HG03280 (cell line): ENCODE results near the gene PROSER1.
"Not testable (repeated sequence)": the region's sequence is repeated elsewhere in the genome, so short reads cannot be mapped to it uniquely, and the experiment has no call there.

Experiments used
- ATAC-seq: cut with Tn5 transposase; IDR thresholded peaks from one replicate; pipeline ENCODE4 v1.9.1; 2021; ENCODE audit warnings: mild to moderate bottlenecking, moderate library complexity; ENCODE audit not compliant: unreplicated experiment

The PROSER1 gene

GRCh38 chr13:39037880-39038568, at the start of gene PROSER1, which contains the start of gene NHLRC3:
Gene PROSER1, minus strand, starts transcription at chr13:39038089. Its CDS starts 847 bp downstream, at chr13:39037242.
Gene NHLRC3, plus strand, starts transcription at chr13:39038456. Its CDS starts 184 bp downstream, at chr13:39038640.
- peak; percentile 61 for ATAC-seq

- not testable (repeated sequence) for ATAC-seq
Observed at GRCh38 chr13:39086251-39086945, 48.5 kb upstream of the PROSER1 start.

GRCh38 chr13:39073983-39074382, 36.1 kb upstream of the PROSER1 start:
- no peak for ATAC-seq

- no peak for ATAC-seq
Observed at GRCh38 chr13:39072842-39073241, 35.0 kb upstream of the PROSER1 start.

GRCh38 chr13:39062004-39062403, 24.1 kb upstream of the PROSER1 start:
- ATAC-seq, result no peak

GRCh38 chr13:39058040-39058439, 20.2 kb upstream of the PROSER1 start:
- no peak for ATAC-seq

- ATAC-seq, result no peak
Observed at GRCh38 chr13:39056018-39056417, 18.1 kb upstream of the PROSER1 start.

- ATAC-seq, result no peak
Observed at GRCh38 chr13:39054112-39054511, 16.2 kb upstream of the PROSER1 start.

GRCh38 chr13:39052944-39053343, 15.1 kb upstream of the PROSER1 start:
- ATAC-seq, result no peak

- no peak for ATAC-seq
Observed at GRCh38 chr13:39051157-39051556, 13.3 kb upstream of the PROSER1 start.

GRCh38 chr13:39049274-39049673, 11.4 kb upstream of the PROSER1 start:
- ATAC-seq, result no peak

- no peak for ATAC-seq
Observed at GRCh38 chr13:39048806-39049205, 10.9 kb upstream of the PROSER1 start.

- ATAC-seq, result no peak
Observed at GRCh38 chr13:39047560-39047959, 9.7 kb upstream of the PROSER1 start.

- peak; percentile 76 for ATAC-seq
Observed at GRCh38 chr13:39044536-39044935, 6.6 kb upstream of the PROSER1 start.

- ATAC-seq, result no peak
Observed at GRCh38 chr13:39040206-39040605, 2.3 kb upstream of the PROSER1 start.

GRCh38 chr13:39039041-39039440, 1.2 kb upstream of the PROSER1 start:
- ATAC-seq, result no peak

GRCh38 chr13:39038569-39039030, 711 bp upstream of the PROSER1 start:
- ATAC-seq, result peak; percentile 33

- ATAC-seq, result peak; percentile 37
Observed at GRCh38 chr13:39037410-39037879, 444 bp downstream of the PROSER1 start.

GRCh38 chr13:39036212-39036611, 1.7 kb downstream of the PROSER1 start:
- ATAC-seq, result peak; percentile 22

GRCh38 chr13:39035799-39036198, 2.1 kb downstream of the PROSER1 start:
- no peak for ATAC-seq

- ATAC-seq, result no peak
Observed at GRCh38 chr13:39035204-39035603, 2.7 kb downstream of the PROSER1 start.

GRCh38 chr13:39034085-39034484, 3.8 kb downstream of the PROSER1 start:
- ATAC-seq, result no peak
